Mucosa of gallbladder (tissue), 1 donor: Measurements from ENCODE around the gene CAPZA3. TPM values are rescaled to one million over a fixed set of nuclear protein-coding genes. Genes with fewer than 3 reads are reported as not detected.
"Not testable (repeated sequence)": the region's sequence is repeated elsewhere in the genome, so short reads cannot be mapped to it uniquely, and the experiment has no call there.

Experiments used
- DNase-seq: peaks from one replicate; pipeline ENCODE4 v3.0.0-alpha.2; 2020; ENCODE audit warnings: low spot score
- total RNA-seq: library from RNA; stranded (reverse); gene quantifications from one replicate; pipeline ENCODE4 v1.2.1, GENCODE V29; 2021
- donor health status: DM: no; HTN: no; CAD: no.

CAPZA3 gene, protein sequence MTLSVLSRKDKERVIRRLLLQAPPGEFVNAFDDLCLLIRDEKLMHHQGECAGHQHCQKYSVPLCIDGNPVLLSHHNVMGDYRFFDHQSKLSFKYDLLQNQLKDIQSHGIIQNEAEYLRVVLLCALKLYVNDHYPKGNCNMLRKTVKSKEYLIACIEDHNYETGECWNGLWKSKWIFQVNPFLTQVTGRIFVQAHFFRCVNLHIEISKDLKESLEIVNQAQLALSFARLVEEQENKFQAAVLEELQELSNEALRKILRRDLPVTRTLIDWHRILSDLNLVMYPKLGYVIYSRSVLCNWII
- total RNA-seq: 0.20 TPM

GRCh38 chr12:18737819-18738218, at the start of gene CAPZA3, which contains the start of gene PLCZ1:
Gene CAPZA3, plus strand, starts transcription at chr12:18738119. Its CDS starts 150 bp downstream, at chr12:18738269.
Gene PLCZ1, minus strand, starts transcription at chr12:18738012. Its CDS starts 641 bp downstream, at chr12:18737371.
- DNase-seq: no peak

DNA sequence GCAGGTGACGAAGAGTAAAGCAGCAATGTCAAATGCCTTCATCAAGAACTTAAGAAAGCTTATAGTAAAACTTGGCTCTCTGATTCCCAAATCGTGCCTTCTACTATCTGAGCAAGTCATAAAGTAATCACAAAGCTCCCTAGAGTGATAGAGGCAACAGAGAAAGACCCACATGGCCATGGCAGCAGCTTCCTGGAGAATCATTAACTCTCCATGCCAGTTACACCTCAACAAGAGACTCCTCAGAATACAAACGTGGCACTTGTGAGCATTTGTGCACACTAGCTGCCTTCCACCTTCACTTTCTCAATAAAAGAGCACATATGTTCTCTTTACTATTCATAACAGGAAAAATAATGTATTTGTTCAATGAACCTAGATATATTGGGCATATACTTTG, 48.1 kb upstream of the CAPZA3 start:
- DNase-seq: no peak

DNA sequence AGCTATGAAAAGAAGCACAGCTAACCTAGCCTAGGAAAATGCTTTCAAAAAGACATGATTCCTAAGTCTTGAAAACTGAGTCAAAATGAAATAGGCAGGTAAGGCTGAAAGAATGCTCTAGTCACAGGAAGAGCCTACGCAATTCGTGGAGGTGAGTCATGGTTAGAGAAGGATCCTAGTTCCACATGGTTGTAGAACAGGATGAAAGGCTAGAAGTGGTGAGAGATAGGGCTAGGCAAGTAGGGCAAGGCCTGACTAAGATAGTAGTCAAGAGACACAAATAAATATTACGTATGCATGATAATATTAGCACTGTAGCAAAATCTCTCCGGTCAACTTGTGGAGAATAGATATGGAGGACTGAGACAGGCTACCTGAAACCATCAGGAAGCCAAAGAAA, 47.3 kb upstream of the CAPZA3 start:
- no peak for DNase-seq

DNA sequence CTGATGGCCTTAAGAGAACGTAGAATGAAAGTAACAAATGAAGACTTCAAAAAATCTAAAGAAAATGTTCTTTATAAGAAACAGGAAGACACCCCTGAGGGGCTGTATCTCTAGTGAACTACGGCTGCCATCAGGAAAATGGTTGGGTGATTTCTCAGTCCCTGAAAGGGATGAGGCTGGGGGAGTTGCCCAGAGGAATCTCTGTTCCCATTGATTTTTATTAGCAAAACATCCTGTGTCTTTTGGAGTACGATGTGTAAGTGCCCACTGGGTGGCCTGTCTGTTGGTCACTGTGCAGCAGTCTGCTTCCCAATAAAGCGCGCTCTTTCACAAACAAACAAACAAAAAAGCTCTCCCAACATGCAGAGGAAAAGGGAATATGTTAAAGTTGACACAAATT, 43.9 kb upstream of the CAPZA3 start:
- not testable (repeated sequence) for DNase-seq

GRCh38 chr12:18696971-18697602, 40.8 kb upstream of the CAPZA3 start:
- no peak for DNase-seq

DNA sequence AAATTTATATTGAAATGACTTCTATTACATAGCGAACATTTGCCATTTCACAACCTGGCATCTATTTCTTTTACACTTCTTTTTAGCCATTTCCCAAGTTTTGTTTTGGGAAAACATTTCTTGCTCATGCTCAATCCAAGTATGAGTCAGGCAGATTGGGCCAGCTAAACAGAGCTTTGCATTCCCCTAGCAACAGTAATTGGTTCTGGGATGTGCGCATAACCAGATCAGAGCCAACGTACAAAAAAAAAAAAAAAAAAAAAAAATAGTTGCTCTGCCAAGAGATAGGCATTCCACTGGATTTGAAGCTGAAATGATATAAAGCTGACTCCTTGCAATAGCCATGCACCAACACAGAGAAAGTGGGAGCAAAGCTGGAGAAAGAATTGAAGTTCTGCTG, 37.6 kb upstream of the CAPZA3 start:
- DNase-seq: no peak

DNA sequence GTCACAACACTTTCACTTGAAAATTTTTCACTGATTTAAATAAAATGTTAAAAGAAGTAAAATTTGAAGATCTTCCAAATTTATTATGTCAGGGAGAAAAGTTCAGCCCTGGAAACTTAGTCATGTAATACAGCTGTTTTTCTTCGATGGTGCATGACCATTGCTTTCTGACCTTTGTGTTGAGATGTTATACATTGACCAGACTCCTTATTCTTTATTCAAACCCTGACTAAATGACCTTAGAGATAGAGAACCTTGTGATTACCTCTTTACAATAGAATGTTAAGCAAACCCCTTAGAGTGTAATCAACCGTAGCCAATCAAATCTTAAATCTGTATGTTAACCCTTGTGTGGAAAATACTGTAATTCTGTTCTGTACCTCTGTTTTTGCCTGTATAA, 34.6 kb upstream of the CAPZA3 start:
- DNase-seq: no peak

DNA sequence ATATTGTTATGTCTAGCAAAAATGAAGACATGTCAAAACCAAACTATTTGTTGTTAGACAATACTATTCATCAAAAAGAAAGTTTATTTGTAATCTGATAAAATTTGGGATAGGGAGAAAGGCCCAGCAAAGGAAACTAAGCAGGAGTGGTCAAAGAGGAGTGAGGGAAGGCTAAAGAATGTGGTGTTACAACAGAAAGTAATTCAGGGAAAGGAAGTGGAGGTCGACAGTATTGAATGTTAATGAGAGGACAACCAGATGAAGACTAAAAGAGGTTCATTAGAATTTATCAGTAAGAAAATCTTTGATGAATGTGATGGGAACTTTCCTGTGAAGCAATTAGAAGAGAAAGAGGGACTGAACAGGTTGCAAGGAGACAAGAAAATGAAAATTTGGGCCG, 34.0 kb upstream of the CAPZA3 start:
- DNase-seq: no peak

DNA sequence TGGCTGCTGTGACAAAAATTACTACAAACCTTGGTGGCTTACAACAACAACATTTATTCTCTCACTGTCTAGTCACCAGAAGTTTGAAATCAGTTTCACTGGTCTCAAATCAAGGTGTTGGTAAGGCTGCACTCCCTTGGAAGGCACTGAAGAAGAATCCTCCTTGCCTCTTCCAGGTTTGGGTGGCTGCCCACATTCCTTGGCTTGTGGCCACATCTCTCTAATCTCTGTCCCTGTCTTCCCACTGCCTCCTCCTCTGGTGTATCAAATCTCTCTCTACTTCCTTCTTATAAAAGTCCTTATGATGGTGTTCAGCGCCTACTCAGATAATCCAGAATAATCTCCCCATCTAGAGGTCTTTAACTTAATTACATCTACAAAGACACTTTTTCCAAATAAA, 31.1 kb upstream of the CAPZA3 start:
- DNase-seq: no peak

DNA sequence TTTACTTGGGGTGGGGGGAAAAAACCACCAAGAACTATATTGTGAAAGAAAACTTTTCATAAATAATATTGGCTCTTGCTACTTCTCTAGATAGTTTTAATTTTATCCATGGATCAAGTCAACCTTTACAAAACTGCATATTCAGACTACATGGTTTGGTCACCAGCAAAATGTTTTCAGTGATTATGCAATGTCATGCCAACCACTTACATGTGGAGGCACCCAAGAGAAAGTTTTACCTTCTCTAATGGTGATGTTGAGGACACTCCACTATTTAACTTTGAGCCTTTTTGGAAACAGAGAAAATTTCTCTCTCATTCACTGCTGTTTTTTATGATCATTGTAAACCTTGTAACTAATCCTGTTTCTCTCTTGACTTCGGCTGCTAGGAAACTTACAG, 21.7 kb upstream of the CAPZA3 start:
- DNase-seq: no peak

GRCh38 chr12:18718462-18718861, 19.5 kb upstream of the CAPZA3 start:
- no peak for DNase-seq

- no peak for DNase-seq
Observed at GRCh38 chr12:18719922-18720510, 17.9 kb upstream of the CAPZA3 start.

- no peak for DNase-seq
Observed at GRCh38 chr12:18720690-18721089, 17.2 kb upstream of the CAPZA3 start.

DNA sequence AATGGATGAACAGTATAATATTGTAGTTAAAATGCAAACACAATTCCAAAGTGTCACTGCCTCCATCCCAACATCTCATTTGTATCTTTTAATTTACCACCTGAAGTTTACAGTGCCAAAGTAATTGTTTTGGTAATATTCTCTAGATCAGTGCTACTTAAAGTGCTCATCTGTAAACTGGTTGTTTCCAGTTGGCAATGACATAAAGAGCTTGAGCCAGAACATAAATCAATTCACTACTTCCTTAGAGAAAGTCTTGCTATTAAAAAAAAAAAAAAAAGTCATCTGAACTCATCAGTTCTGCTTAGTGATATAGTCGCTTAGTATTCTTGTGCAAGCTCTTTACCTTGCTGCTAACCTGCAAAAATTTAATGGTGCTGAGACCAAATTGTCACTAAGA, 16.5 kb upstream of the CAPZA3 start:
- no peak for DNase-seq

- DNase-seq: peak; percentile 34
Observed at GRCh38 chr12:18723752-18724151, 14.2 kb upstream of the CAPZA3 start.

- DNase-seq: no peak
Observed at GRCh38 chr12:18731156-18731555, 6.8 kb upstream of the CAPZA3 start.

- DNase-seq: no peak
Observed at GRCh38 chr12:18747895-18748294, 10.0 kb downstream of the CAPZA3 start.

DNA sequence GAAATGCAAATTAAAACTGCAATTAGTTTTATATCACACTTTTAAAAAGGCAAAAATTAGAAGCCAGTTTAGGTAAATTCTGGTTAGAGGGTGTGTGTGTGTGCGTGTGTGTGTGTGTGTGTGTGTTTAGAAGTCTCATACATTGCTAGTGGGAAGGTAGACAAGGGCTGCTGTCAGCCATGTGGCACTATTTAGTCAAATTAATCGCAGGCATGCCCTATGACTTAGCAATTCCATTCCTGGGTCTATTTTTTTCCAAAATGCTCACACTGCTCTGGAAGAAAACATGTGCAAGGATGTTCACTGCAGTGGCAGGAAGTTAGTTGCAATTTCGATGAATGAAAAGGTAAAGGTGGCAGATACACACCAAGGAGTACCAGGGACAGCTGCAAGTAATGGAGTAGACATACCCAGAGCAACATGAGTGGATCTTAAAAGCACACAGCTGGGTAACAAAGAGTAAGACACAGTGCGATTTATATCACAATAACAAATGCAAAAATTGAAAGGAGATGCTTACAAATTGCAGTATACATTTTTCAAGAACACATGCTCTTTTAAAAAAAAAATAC, 11.6 kb downstream of the CAPZA3 start:
- no peak for DNase-seq

DNA sequence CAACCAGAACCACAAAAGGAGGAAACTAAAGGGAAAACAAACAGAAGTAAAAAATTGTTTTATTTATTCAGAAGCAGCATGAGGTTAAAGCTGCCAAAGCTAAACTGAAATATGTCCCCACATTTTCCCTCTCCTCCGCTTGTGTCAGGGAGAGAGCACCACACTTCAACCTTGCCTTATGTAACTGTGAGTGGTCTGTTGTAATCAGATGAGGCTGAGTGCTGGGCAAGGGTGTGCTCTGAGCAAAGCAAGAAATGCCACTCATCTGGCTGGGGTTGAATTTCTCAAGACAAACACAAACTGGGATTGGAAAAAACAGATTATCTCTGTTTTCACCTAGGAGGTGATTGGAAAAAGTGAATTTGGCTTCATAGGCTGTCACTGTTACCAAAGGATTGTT, 12.2 kb downstream of the CAPZA3 start:
- DNase-seq: no peak

GRCh38 chr12:18751866-18752265, 13.9 kb downstream of the CAPZA3 start:
- DNase-seq: no peak

DNA sequence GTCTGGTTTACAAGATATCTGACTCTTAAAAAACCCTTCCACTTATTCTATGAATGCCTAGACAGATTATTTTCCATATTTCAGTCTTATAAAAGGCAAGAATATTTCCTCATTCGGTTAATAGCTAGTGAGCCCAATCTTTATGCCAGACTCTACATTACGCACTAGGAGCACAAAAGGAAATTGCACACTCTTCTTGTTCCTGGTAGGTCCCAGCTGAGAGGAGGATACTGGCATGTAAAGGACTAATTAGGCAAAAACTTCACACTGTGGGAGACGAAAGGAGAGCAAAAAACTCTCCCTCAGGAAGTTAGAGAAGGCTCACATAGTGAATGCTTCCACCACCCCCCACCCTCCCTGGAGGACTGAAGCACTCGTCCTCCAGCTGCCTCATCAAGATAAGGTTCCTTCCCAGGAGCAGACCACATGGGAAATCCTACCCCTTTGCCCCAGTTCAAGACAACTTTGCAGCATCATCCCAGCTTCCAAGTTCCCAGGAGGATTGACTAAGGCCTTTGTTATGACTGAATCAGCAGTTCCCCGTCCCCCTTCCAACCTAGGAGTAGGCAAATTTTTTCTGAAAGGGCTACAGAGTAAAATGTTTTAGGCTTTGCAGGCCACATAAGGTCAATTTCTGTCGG, 14.5 kb downstream of the CAPZA3 start:
- DNase-seq: peak; percentile 16

- DNase-seq: no peak
Observed at GRCh38 chr12:18752947-18753346, 15.0 kb downstream of the CAPZA3 start.
